ENCODE results near the gene CDAN1. TPM values are rescaled to one million over a fixed set of nuclear protein-coding genes. Genes with fewer than 3 reads are reported as not detected.

CDAN1 gene
- total and polyA plus RNA-seq, 2 of the 8 experiments (the other 6 are each of a cell fraction or from before 2014, with no cell fraction given) = 4.5 to 18.6 TPM

GRCh38 chr15:42721016-42721415 is 15.9 kb downstream of the CDAN1 start:
- DNase-seq (ENCODE audit: low read depth in 1 of 2, low spot score in 2 of 2) (no peak), FAIRE-seq (no peak)
- Histone ChIP-seq H3K18ac (ENCODE audit: extremely low read depth, low read length) (no peak overlapping the region), H3K4ac (replicated peaks; ENCODE audit: insufficient read length, low read depth, low read length) (no peak overlapping the region), H3K79me1 (ENCODE audit: low read depth, low read length) (no peaks in the 10 kb centered on the region), H3K23me2 (ENCODE audit: low read depth, low read length) (0 out of 2 replicates have a peak, but pooled peaks cover 3% of the 10 kb centered on the region), H2BK120ac (replicated peaks; ENCODE audit: low read depth, low read length) (no peak overlapping the region), H4K8ac (ENCODE audit: extremely low read depth, insufficient read depth, low read length) (no peak overlapping the region), H3K4me2 (ENCODE audit: insufficient read depth in 1 of 2, low read depth in 2 of 2, low read length in 2 of 2) (no peak overlapping the region), H2BK15ac (ENCODE audit: low read length) (no peak overlapping the region), H3K9me3 (ENCODE audit: insufficient read depth in 2 of 2, low read depth in 1 of 2, low read length in 1 of 2) (no peaks in the 10 kb centered on the region), H3K79me2 (ENCODE audit: control insufficient read depth in 1 of 2, insufficient read depth in 2 of 2, low read length in 2 of 2) (no peaks in the 10 kb centered on the region), H2BK5ac (ENCODE audit: low read depth, low read length) (no peak overlapping the region), H2AFZ (ENCODE audit: low read length) (no peak overlapping the region), H3K36me3 (ENCODE audit: control insufficient read depth in 2 of 4, insufficient read depth in 4 of 4, low read length in 3 of 4) (peaks cover 6 to 34% (median 20%) of the 10 kb centered on the region in 4 experiments), H4K20me1 (replicated peaks in 1 of 2; ENCODE audit: control insufficient read depth in 1 of 2, insufficient read depth in 2 of 2, low read length in 2 of 2) (peaks cover 2% of the 10 kb centered on the region in 2 experiments), H3K4me1 (replicated peaks in 1 of 4; ENCODE audit: control insufficient read depth in 3 of 4, insufficient read depth in 4 of 4, low read length in 3 of 4) (no peaks in the 10 kb centered on the region), H2BK12ac (ENCODE audit: low read depth, low read length) (no peak overlapping the region), H3K4me3 (ENCODE audit: extremely low read depth in 1 of 4, insufficient read depth in 2 of 4, low read depth in 3 of 4, low read length in 4 of 4) (no peak overlapping the region), H2AK5ac (ENCODE audit: low read depth, low read length) (no peak overlapping the region), H3K9ac (replicated peaks in 1 of 4; ENCODE audit: extremely low read depth in 1 of 4, low read depth in 3 of 4, low read length in 3 of 4) (no peak overlapping the region), H3K23ac (ENCODE audit: insufficient read length) (no peak overlapping the region), H3K27me3 (replicated peaks in 1 of 4; ENCODE audit: control insufficient read depth in 3 of 4, extremely low read depth in 1 of 4, insufficient read depth in 3 of 4, low read length in 3 of 4) (no peaks in the 10 kb centered on the region), H4K91ac (replicated peaks; ENCODE audit: insufficient read length, low read length) (no peak overlapping the region), H2BK20ac (ENCODE audit: low read length) (no peak overlapping the region), H3K27ac (ENCODE audit: low read depth, low read length) (no peak overlapping the region), H3K14ac (ENCODE audit: insufficient read length) (no peak overlapping the region), H3K56ac (replicated peaks; ENCODE audit: insufficient read length, low read depth, low read length) (no peak overlapping the region), H4K5ac (ENCODE audit: insufficient read length, low read depth, low read length) (no peak overlapping the region)
- TF ChIP-seq BACH1 (IDR thresholded peaks at IDR 0.05; ENCODE audit: low read length) = no peak
- no peak for TF ChIP-seq ZNF274 (IDR thresholded peaks at IDR 0.05; ENCODE audit: borderline replicate concordance, extremely low read depth, low read length)
- ChIA-PET CTCF (ENCODE audit: partially characterized antibody) (interaction anchor here (1.6 to 5.5 kb wide), 2 partner anchors 17 to 80 kb away, joined by 4 to 31 read pairs; no protein-coding TSS in a partner anchor), POLR2A (ENCODE audit: partially characterized antibody) (interaction anchor here (5.5 kb wide), 1 partner anchor 11 kb away, joined by 27 read pairs; no protein-coding TSS in a partner anchor)
- 79% methylated on average over 6 of the region's 6 CpGs; no CpG with 5 or more reads in 1 of the 2 experiments for WGBS, 2 experiments (ENCODE audit: extremely low coverage in 1 of 2, insufficient coverage in 1 of 2, insufficient read length in 1 of 2, insufficient replicate concordance in 2 of 2, low coverage in 1 of 2, low lambda C conversion rate in 2 of 2, missing lambda C conversion rate in 1 of 2)
